Esophagus squamous epithelium (tissue), 4 donors: ENCODE results near the gene RIMS4.

ENCODE experiments used
- CTCF ChIP-seq, 6 experiments: fragments of 450-650 bp in 4 of 6; fragments of 200-600 bp in 2 of 6; sonication (generic) in 2 of 6; IDR thresholded peaks; one replicate each; pipeline ENCODE4 v1.5.1; 2016 to 2019; ENCODE audit warnings: antibody characterized with exemption in 6 of 6, mild to moderate bottlenecking in 4 of 6, moderate library complexity in 4 of 6
- POLR2A ChIP-seq, 4 donors: fragments of 450-650 bp; IDR thresholded peaks; one replicate each; pipeline ENCODE4 v1.6.1; 2017; ENCODE audit warnings: antibody characterized with exemption in 4 of 4, mild to moderate bottlenecking in 4 of 4, moderate library complexity in 3 of 4

GRCh38 chr20:44761423-44761822 is 48.9 kb downstream of the RIMS4 start:
- TF ChIP-seq CTCF (IDR thresholded peaks at IDR 0.05) = no peak
- no peak for TF ChIP-seq POLR2A (IDR thresholded peaks at IDR 0.05)
